H1 (cell line): ENCODE data around the gene INPP4A. TPM values are rescaled to one million over a fixed set of nuclear protein-coding genes. Genes with fewer than 3 reads are reported as not detected.

Source experiments
- CTCF ChIA-PET: fragments of 300-600 bp; sonication (Branson Sonifier 250); formaldehyde crosslinking; loops from one replicate; lab custom pipeline; 2021; ENCODE audit not compliant: partially characterized antibody; lab: Charles Lee
- POLR2A ChIA-PET: fragments of 300-600 bp; sonication (Branson Sonifier 250); formaldehyde crosslinking; loops from one replicate; lab custom pipeline; 2021; ENCODE audit warnings: inconsistent platforms; ENCODE audit not compliant: partially characterized antibody; lab: Charles Lee
- DNase-seq, 2 experiments: peaks; one replicate each; pipeline versions ENCODE4 v3.0.0 to v3.0.0-alpha.2; 2010 to 2022; ENCODE audit warnings: low spot score in 2 of 2, low read depth in 1 of 2, mixed read lengths in 1 of 2
- FAIRE-seq: peaks from 2 replicates; lab custom pipeline; 2011; peaks lifted over from hg19 to GRCh38; lab: Jason Lieb, UNC
- H2AFZ ChIP-seq: 2 replicates; pipeline ENCODE4 v1.8.1; 2012; ENCODE audit warnings: low read length, inconsistent platforms
- H2AK5ac ChIP-seq: 2 replicates; pipeline ENCODE4 v1.6.1; 2013; ENCODE audit warnings: low read depth, low read length
- H2BK120ac ChIP-seq: replicated peaks from 2 replicates; pipeline ENCODE3; 2013; ENCODE audit warnings: low read depth, low read length, inconsistent platforms
- H2BK12ac ChIP-seq: 2 replicates; pipeline ENCODE4 v1.6.1; 2013; ENCODE audit warnings: low read depth, low read length
- H2BK15ac ChIP-seq: 2 replicates; pipeline ENCODE4 v1.6.1; 2013; ENCODE audit warnings: low read length
- H2BK20ac ChIP-seq: 2 replicates; pipeline ENCODE4 v1.6.1; 2013; ENCODE audit warnings: low read length
- H2BK5ac ChIP-seq: 2 replicates; pipeline ENCODE4 v1.6.1; 2013; ENCODE audit warnings: low read depth, low read length
- H3K14ac ChIP-seq: 2 replicates; pipeline ENCODE4 v1.6.1; 2013; ENCODE audit warnings: inconsistent platforms; ENCODE audit not compliant: insufficient read length
- H3K18ac ChIP-seq: 2 replicates; pipeline ENCODE4 v1.6.1; 2013; ENCODE audit warnings: low read length; ENCODE audit errors: extremely low read depth
- H3K23ac ChIP-seq: 2 replicates; pipeline ENCODE4 v1.6.1; 2013; ENCODE audit warnings: inconsistent platforms; ENCODE audit not compliant: insufficient read length
- H3K23me2 ChIP-seq: 2 replicates; pipeline ENCODE4 v1.6.1; 2013; ENCODE audit warnings: low read depth, low read length
- H3K27ac ChIP-seq: 2 replicates; pipeline ENCODE4 v1.6.1; 2011; ENCODE audit warnings: low read depth, low read length, inconsistent platforms
- H3K27me3 ChIP-seq, 4 experiments: replicated peaks in 1 of 4; 1 replicate in 1 of 4; 2 replicates in 3 of 4; pipeline versions ENCODE4 v1.6.1 to v1.8.1; 2011 to 2013; ENCODE audit warnings: low read length in 3 of 4, mild to moderate bottlenecking in 3 of 4, inconsistent platforms in 2 of 4, mixed read lengths in 2 of 4, moderate library complexity in 1 of 4; ENCODE audit not compliant: control insufficient read depth in 3 of 4, insufficient read depth in 3 of 4; ENCODE audit errors: extremely low read depth in 1 of 4
- H3K36me3 ChIP-seq, 4 experiments: 2 replicates each; pipeline versions ENCODE4 v1.6.1 to v1.8.1; 2011 to 2013; ENCODE audit warnings: mild to moderate bottlenecking in 4 of 4, low read length in 3 of 4, moderate library complexity in 2 of 4, control low read depth in 1 of 4, inconsistent platforms in 1 of 4; ENCODE audit not compliant: insufficient read depth in 4 of 4, control insufficient read depth in 2 of 4
- H3K4ac ChIP-seq: replicated peaks from 2 replicates; pipeline ENCODE3; 2013; ENCODE audit warnings: low read length, low read depth, mixed read lengths, inconsistent platforms; ENCODE audit not compliant: insufficient read length
- H3K4me1 ChIP-seq, 4 experiments: replicated peaks in 1 of 4; 1 replicate in 1 of 4; 2 replicates in 3 of 4; pipeline versions ENCODE4 v1.6.1 to v1.8.1; 2011 to 2013; ENCODE audit warnings: low read length in 3 of 4, inconsistent platforms in 2 of 4, mixed read lengths in 1 of 4; ENCODE audit not compliant: insufficient read depth in 4 of 4, control insufficient read depth in 3 of 4
- H3K4me2 ChIP-seq, 2 experiments: 2 replicates each; pipeline versions ENCODE4 v1.6.1 to v1.8.1; 2011 to 2013; ENCODE audit warnings: low read depth in 2 of 2, low read length in 2 of 2, control low read depth in 1 of 2, inconsistent platforms in 1 of 2, mild to moderate bottlenecking in 1 of 2; ENCODE audit not compliant: insufficient read depth in 1 of 2
- H3K4me3 ChIP-seq, 4 experiments: fragments of 200-600, 300-600 bp in 1 of 4; sonication (generic), shearing (Covaris generic), sonication (Bioruptor Twin) in 1 of 4; 2 replicates each; pipeline versions ENCODE4 v1.5.1 to v1.8.1; 2011 to 2016; ENCODE audit warnings: low read length in 4 of 4, low read depth in 3 of 4, control low read depth in 2 of 4, inconsistent platforms in 2 of 4, mild to moderate bottlenecking in 2 of 4, mixed read lengths in 1 of 4, moderate library complexity in 1 of 4; ENCODE audit not compliant: insufficient read depth in 2 of 4; ENCODE audit errors: extremely low read depth in 1 of 4
- H3K56ac ChIP-seq: replicated peaks from 2 replicates; pipeline ENCODE3; 2013; ENCODE audit warnings: low read depth, mild to moderate bottlenecking, mixed read lengths, low read length, inconsistent platforms; ENCODE audit not compliant: insufficient read length
- H3K79me1 ChIP-seq: 2 replicates; pipeline ENCODE4 v1.6.1; 2013; ENCODE audit warnings: low read depth, low read length, control low read depth
- H3K79me2 ChIP-seq, 2 experiments: 2 replicates each; pipeline versions ENCODE4 v1.6.1 to v1.8.1; 2012 to 2013; ENCODE audit warnings: low read length in 2 of 2, mild to moderate bottlenecking in 2 of 2, inconsistent platforms in 1 of 2; ENCODE audit not compliant: insufficient read depth in 2 of 2, control insufficient read depth in 1 of 2
- H3K9ac ChIP-seq, 4 experiments: replicated peaks in 1 of 4; 1 replicate in 1 of 4; 2 replicates in 3 of 4; pipeline versions ENCODE4 v1.6.1 to v1.8.1; 2011 to 2013; ENCODE audit warnings: low read depth in 3 of 4, low read length in 3 of 4, control low read depth in 2 of 4, mild to moderate bottlenecking in 2 of 4, moderate library complexity in 2 of 4, inconsistent platforms in 1 of 4; ENCODE audit errors: extremely low read depth in 1 of 4
- H3K9me3 ChIP-seq, 2 experiments: 2 replicates each; pipeline versions ENCODE4 v1.6.1 to v1.8.1; 2012 to 2013; ENCODE audit warnings: mild to moderate bottlenecking in 2 of 2, moderate library complexity in 2 of 2, control low read depth in 1 of 2, inconsistent platforms in 1 of 2, low read depth in 1 of 2, low read length in 1 of 2, mixed read lengths in 1 of 2; ENCODE audit not compliant: insufficient read depth in 2 of 2
- H4K20me1 ChIP-seq, 2 experiments: replicated peaks in 1 of 2; 2 replicates each; pipeline versions ENCODE3 to v1.8.1; 2011 to 2013; ENCODE audit warnings: inconsistent platforms in 2 of 2, low read length in 2 of 2, mild to moderate bottlenecking in 1 of 2; ENCODE audit not compliant: insufficient read depth in 2 of 2, control insufficient read depth in 1 of 2
- H4K5ac ChIP-seq: 2 replicates; pipeline ENCODE4 v1.6.1; 2013; ENCODE audit warnings: low read length, low read depth, mixed read lengths, inconsistent platforms; ENCODE audit not compliant: insufficient read length
- H4K8ac ChIP-seq: 2 replicates; pipeline ENCODE4 v1.8.0; 2013; ENCODE audit warnings: mild to moderate bottlenecking, moderate library complexity, low read length, inconsistent platforms; ENCODE audit not compliant: insufficient read depth; ENCODE audit errors: extremely low read depth
- H4K91ac ChIP-seq: replicated peaks from 2 replicates; pipeline ENCODE3; 2013; ENCODE audit warnings: low read length, mixed read lengths, inconsistent platforms; ENCODE audit not compliant: insufficient read length
- SIX5 ChIP-seq: IDR thresholded peaks from 2 replicates; pipeline ENCODE4 v1.6.1; 2011; ENCODE audit warnings: mild to moderate bottlenecking, low read depth, low read length
- WGBS, 2 experiments: shearing (Covaris generic) in 1 of 2; methylation state at CpG; one replicate each; pipeline versions ENCODE4 v1.1.6 to v1.1.7; 2013 to 2015; ENCODE audit warnings: low lambda C conversion rate in 2 of 2, mixed read lengths in 2 of 2, inconsistent platforms in 1 of 2, low coverage in 1 of 2, missing lambda C conversion rate in 1 of 2; ENCODE audit not compliant: insufficient replicate concordance in 2 of 2, insufficient coverage in 1 of 2, insufficient read length in 1 of 2; ENCODE audit errors: extremely low coverage in 1 of 2, missing lambda C conversion rate in 1 of 2; 5-methylcytosine and 5-hydroxymethylcytosine counted together
- polyA plus RNA-seq, 7 experiments: library from polyadenylated mRNA; depleted of rRNA in 3 of 7; stranded (reverse) in 5 of 7; unstranded in 2 of 7; fragments of >200 nt in 5 of 7; fragments of 200-250 nt in 2 of 7; gene quantifications; 1 replicate in 5 of 7; 2 replicates in 1 of 7; 4 replicates in 1 of 7; pipeline versions ENCODE4 v1.2.1 to v1.2.3, GENCODE V29; 2011 to 2013; ENCODE audit warnings: missing spikeins in 2 of 7, mixed read lengths in 2 of 7
- total RNA-seq: library from RNA; stranded (reverse); fragmentation: NEBNext Ultra II Directional; extraction: Animal tissue kit (Norgen Biotek cat#: 25700); gene quantifications from 2 replicates; pipeline ENCODE4 v1.2.1, GENCODE V29; 2021

Gene INPP4A
- total and polyA plus RNA-seq, 2 of the 8 experiments (the other 6 are each of a cell fraction or from before 2014, with no cell fraction given), result 25.6 to 34.3 TPM

DNA sequence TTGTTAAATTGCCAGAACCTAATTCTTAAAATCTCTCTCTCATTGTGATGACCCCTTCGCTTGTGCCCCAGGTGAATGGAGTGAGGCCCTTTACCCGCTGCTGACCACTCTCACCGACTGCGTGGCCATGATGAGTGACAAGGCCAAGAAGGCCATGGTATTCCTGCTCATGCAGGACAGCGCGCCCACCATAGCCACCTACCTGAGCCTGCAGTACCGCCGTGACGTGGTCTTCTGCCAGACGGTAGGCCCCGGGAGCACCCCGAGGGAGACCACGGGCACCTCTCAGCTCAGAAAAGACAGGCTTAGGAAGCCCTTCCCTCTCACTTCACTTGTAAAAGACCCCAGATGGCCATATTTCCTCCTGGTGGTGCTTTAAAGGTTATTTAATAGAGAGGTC is 118.7 kb downstream of the INPP4A start:
- H3K36me3 ChIP-seq, result peaks cover 5 to 33% (median 30%) of the 10 kb centered on the region in 4 experiments; a peak in 7 of 8 replicates
- CTCF ChIA-PET, result no interaction called here
- no peak overlapping the region for H2AFZ ChIP-seq
- no peak overlapping the region for H3K4me2 ChIP-seq
- no peak overlapping the region for H4K8ac ChIP-seq
- H4K20me1 ChIP-seq, result no peaks in the 10 kb centered on the region
- H3K9ac ChIP-seq, result no peak overlapping the region
- H3K9me3 ChIP-seq, result no peaks in the 10 kb centered on the region
- no peak for DNase-seq
- no peaks in the 10 kb centered on the region for H3K79me2 ChIP-seq
- no peak overlapping the region for H2AK5ac ChIP-seq
- no peak overlapping the region for H4K5ac ChIP-seq
- no peak overlapping the region for H3K27ac ChIP-seq
- no peaks in the 10 kb centered on the region for H3K4me1 ChIP-seq
- no peak overlapping the region for H3K23ac ChIP-seq
- 94% methylated on average over 13 of the region's 13 CpGs; no CpG with 5 or more reads in 1 of the 2 experiments for WGBS, 2 experiments
- FAIRE-seq, result no peak
- H3K14ac ChIP-seq, result no peak overlapping the region
- H2BK5ac ChIP-seq, result no peak overlapping the region
- no peak overlapping the region for H3K4ac ChIP-seq
- H3K18ac ChIP-seq, result no peak overlapping the region
- no peak overlapping the region for H3K56ac ChIP-seq
- TF ChIP-seq SIX5, result no peak
- no peaks in the 10 kb centered on the region for H3K27me3 ChIP-seq
- POLR2A ChIA-PET, result no interaction called here
- no peak overlapping the region for H2BK12ac ChIP-seq
- H2BK20ac ChIP-seq, result no peak overlapping the region
- no peak overlapping the region for H3K4me3 ChIP-seq
- no peak overlapping the region for H2BK15ac ChIP-seq
- H2BK120ac ChIP-seq, result no peak overlapping the region
- H3K23me2 ChIP-seq, result no peaks in the 10 kb centered on the region
- H3K79me1 ChIP-seq, result no peaks in the 10 kb centered on the region
- no peak overlapping the region for H4K91ac ChIP-seq
